IPS-NIHi11 (cell line): Measurements from ENCODE around the gene HEXIM2.
"Not testable (repeated sequence)": the region's sequence is repeated elsewhere in the genome, so short reads cannot be mapped to it uniquely, and the experiment has no call there.

Experiments
- DNase-seq: peaks from one replicate; pipeline ENCODE4 v3.0.0; 2012; ENCODE audit warnings: mixed read lengths, low spot score

HEXIM2 gene

GRCh38 chr17:45170280-45170930 is 8.7 kb downstream of the HEXIM2 start:
- DNase-seq = no peak

- no peak for DNase-seq
Observed at GRCh38 chr17:45170931-45171337, 9.3 kb downstream of the HEXIM2 start.

- DNase-seq = peak; percentile 67
Observed at GRCh38 chr17:45171338-45172231, 9.9 kb downstream of the HEXIM2 start.

- no peak for DNase-seq
Observed at GRCh38 chr17:45172232-45172540, 10.5 kb downstream of the HEXIM2 start.

- DNase-seq = peak; percentile 72
Observed at GRCh38 chr17:45172541-45173286, 11.0 kb downstream of the HEXIM2 start.

- no peak for DNase-seq
Observed at GRCh38 chr17:45175759-45176115, 14.1 kb downstream of the HEXIM2 start.

GRCh38 chr17:45177563-45177962 is 15.9 kb downstream of the HEXIM2 start:
- no peak for DNase-seq

- DNase-seq = no peak
Observed at GRCh38 chr17:45184144-45184543, 22.5 kb downstream of the HEXIM2 start.

GRCh38 chr17:45186801-45187354 is 25.2 kb downstream of the HEXIM2 start:
- no peak for DNase-seq

GRCh38 chr17:45189009-45189408 is 27.3 kb downstream of the HEXIM2 start:
- DNase-seq = no peak

GRCh38 chr17:45190503-45191255 is 29.0 kb downstream of the HEXIM2 start:
- peak; percentile 1 for DNase-seq

- no peak for DNase-seq
Observed at GRCh38 chr17:45195424-45195823, 33.7 kb downstream of the HEXIM2 start.

- DNase-seq = no peak
Observed at GRCh38 chr17:45197108-45197507, 35.4 kb downstream of the HEXIM2 start.

- peak; percentile 94 for DNase-seq
Observed at GRCh38 chr17:45197555-45198334, 36.1 kb downstream of the HEXIM2 start.

- DNase-seq = peak; percentile 6
Observed at GRCh38 chr17:45200701-45201100, 39.0 kb downstream of the HEXIM2 start.

- DNase-seq = peak; percentile 0
Observed at GRCh38 chr17:45201457-45201856, 39.8 kb downstream of the HEXIM2 start.

- not testable (repeated sequence) for DNase-seq
Observed at GRCh38 chr17:45201880-45202279, 40.2 kb downstream of the HEXIM2 start.

- DNase-seq = peak; percentile 83
Observed at GRCh38 chr17:45218895-45219661, 57.4 kb downstream of the HEXIM2 start.
